CD4-positive, alpha-beta T cell treated with Interleukin-17A for 4 hours (primary cell): Measurements from ENCODE around the gene NFAM1.

Source experiments
- DNase-seq: peaks from one replicate; pipeline ENCODE4 v3.0.0-alpha.2; 2020; ENCODE audit warnings: mixed read lengths

Gene NFAM1, protein sequence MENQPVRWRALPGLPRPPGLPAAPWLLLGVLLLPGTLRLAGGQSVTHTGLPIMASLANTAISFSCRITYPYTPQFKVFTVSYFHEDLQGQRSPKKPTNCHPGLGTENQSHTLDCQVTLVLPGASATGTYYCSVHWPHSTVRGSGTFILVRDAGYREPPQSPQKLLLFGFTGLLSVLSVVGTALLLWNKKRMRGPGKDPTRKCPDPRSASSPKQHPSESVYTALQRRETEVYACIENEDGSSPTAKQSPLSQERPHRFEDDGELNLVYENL

DNA sequence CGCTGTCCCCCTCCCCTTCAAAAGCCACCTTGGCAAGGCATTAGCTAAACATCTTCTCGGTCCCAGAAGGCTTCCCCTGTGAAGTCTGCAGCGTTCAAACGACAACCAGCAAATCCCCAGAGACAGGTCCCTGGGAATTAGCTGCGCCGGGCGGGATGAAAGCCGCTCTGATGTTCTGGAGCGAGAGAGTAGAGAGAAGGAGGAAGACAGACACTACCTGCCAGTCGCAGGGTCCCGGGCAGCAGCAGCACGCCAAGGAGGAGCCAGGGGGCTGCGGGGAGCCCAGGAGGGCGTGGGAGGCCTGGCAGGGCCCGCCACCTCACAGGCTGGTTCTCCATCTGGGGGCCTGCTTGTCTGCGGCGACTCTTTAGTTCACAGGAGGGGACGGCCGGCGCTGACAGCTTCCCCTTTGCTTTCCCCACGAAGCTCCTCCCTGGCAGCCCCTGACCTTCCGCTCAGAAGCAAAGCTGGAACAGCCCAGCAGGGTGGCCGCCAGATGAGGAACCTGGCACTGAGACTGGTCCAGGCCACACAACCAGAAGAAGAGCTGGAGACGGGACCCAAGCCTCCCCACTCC lies at the start of gene NFAM1:
TSS of gene NFAM1 (minus strand) at position 384 of the 577 bp plus-strand sequence. CDS start at position 338, 46 bp downstream.
- DNase-seq = no peak

DNA sequence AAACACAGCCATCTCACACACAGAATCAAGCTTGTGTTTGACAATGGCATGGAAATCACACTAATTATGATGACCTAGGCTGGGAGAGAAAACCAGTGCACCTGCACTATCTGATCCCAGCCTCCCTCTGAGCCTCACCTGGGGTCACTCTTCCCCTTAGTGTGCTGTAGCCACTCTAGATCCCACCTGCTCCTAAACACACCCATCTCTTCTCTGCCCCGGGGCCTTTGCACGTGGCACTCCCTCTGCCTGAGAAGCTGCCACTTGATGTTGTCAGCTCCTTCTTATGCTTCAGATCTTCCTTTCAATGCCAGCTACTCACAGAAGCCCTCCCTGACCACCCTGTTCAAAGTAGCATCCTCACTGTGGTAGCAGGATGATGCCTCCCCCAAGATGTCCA lies 42.9 kb upstream of the NFAM1 start:
- no peak for DNase-seq

DNA sequence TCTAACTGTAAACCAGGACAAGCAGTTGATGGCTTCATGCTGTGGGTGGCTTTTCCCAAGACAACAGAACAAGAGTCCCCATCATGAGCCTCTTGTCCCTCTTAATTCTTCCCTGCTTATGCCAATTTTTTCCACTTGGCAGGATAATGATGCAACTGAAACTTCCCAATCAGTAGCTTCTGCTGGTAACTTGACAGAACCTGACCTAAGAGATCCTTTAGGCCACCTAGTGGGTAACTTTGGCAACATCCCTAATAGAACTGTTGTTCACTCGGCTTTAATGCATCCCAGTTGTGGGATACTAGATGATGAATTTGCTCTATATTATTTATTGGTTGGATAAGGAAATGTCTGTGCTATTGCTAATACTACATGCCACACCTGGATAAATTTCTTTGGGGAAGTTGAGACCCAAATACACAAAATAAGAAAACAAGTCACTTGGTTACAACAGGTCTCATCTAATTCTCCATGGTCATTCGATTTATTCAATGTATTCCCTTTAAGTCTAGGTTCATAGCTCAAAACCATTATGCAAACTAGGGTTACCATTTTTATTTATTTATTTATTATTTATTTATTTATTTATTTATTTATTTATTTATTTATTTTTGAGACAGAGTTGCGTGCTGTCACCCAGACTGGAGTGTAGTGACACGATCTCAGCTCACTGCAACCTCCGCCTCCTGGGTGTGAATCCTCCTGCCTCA lies 41.4 kb upstream of the NFAM1 start:
- peak; percentile 22 for DNase-seq

DNA sequence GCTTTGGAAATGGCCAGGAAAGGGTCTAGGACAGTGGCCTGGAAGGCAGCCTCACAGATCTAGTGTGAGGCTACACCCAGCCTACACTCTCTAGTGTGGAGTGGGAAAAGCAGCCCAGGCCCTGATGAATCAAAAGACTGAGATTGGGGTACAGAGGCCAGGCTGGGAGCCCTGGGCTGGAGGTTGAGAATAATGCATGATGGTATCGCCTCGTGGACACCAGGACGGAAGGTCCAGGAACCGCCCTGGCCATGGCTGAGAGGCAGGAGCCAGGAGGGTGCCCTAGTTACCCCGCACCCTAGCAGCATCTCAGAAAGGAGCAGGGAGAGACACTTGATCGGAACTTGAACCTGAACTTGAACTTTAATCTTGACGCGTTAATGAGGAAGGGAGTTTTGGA lies 40.5 kb upstream of the NFAM1 start:
- no peak for DNase-seq

DNA sequence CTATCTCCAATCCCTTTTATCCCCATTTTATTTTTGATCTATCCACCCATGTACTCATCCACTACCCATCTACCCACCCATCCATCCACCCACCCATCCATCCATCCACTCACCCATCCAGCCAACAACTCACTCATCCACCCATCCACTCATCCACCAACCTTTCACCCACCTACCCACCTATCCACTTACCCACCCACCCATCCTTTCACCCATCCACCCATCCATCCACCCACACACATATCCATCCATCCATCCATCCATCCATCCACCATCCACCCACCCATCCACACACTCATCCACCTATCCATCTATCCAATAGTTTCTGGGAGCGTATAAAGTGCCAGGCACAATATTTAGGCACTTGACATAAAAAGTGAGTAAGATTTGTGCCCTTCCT lies 39.2 kb upstream of the NFAM1 start:
- DNase-seq = no peak

DNA sequence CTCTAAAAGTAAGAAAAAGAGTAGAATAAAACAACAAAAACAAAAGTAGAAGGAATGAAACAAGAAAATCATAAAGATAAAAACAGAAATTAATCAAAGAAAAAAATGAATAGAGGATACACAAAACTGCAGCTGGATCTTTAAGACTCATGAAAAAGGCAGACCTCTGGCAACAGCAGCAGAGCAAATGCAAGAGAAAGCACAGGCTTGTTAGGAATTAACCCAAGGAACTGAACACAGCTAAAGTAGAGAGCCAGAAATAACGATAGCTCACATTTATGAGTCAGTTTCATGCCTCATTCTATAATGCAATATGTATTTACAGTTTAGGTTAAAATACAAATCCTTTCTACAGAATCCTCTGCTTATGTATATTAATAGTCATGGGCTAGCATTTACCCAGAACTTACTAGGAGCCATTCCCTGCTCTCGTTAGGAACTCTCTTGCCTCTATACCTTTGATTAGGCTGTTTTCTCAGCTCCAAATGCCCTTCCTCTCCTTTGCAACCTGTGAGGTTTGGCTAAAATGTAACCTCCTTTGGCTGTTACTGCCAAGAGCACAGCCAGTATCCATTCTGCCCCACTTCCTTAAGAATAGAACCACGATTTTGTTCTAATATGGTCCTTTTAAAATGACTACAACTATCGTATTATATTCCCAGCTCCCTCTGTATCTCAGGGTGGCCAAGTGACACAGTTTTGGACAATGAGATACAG lies 38.3 kb upstream of the NFAM1 start:
- DNase-seq = no peak

DNA sequence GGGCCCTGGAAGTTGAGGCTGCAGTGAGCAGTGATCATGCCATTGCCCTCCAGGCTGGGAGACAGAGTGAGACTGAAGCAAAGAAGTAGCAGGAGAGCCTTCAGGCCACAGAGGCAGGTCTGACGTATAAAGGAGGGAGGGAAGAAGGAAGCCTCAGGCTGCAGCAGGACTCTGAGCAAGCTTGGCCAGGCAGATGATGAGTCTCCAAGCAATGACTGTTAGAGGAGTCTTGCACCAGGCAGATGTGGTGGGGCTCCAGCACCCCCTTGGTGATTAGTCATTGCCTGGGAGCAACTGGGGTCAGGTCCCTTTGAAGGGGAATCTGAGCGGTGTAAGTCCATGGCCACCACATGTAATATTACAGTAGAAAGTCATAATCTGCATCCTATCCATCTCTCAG lies 36.6 kb upstream of the NFAM1 start:
- DNase-seq = no peak

DNA sequence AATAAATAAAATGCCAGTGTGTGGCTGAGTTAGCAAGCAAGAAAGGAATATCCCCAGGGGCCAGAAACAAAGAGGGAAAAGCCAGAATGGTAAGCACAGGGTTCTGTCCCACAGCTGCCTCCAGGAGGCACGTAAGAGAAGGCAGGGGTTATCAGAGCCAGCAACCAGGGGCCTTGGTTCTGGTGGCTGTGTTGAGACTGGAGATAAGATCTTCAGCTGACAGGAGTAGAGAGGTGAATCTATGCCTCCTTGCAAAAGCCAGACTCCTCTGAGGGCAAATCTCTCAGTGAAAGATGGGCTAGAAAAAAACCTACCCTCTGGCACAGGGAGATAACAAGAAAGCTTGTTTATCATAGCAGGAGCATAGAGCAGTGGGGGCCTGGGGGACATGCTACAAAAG lies 29.8 kb upstream of the NFAM1 start:
- DNase-seq = no peak

DNA sequence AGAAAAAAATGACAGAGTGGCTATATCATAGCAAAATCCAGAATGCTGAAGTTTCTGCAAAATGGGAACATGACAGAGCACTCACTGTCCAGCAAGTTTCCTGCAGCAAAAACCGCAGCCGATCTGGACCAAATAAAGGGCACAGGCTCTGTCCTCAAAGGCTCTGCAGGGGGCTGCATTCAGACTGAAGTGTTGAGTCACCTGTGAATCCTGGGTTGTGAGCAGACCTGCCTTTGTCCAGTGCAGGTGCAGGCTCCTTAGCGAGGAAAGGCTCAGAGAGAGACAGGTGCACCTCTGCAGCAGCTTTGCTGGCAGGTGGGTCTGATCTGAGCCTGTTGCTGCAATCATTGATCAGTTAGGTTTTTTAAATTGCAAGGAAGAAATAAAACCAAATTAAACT lies 29.3 kb upstream of the NFAM1 start:
- DNase-seq = no peak

DNA sequence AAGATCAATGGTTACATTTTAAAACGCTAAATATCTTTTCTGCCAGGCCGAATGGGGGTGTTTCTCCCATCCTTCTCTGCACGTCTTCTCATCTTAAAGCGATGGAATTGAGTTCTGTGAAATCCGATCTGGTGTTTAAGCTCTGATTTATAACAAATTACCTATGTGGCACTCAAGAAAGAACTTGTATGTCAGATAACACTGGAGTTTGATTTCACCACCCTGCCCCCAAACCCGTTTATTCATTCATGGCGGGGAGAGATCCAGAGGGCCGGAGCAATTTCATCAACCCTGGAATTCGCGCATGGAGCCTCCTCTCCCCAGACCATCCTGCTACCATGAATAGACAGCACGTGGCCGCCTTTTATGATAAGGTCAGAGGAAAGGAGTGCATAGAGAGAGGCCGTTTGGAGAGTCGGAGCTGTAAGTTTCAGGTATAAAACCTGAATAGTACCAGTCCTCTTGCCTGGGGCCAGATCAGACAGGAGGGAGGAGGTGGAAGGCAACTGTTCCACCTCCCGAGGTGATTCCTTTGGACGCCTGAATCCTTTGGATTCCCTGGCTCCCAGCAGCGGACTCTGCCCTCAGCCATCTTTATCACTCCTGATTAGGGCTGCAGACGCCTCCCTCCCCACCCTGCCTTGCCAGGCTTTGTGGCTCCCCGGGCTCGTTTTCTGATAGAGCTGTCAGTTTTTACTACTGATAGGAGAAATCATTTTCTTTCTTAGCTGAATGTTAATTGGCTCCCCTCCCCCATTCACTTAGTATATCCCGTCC lies 27.3 kb upstream of the NFAM1 start:
- no peak for DNase-seq

DNA sequence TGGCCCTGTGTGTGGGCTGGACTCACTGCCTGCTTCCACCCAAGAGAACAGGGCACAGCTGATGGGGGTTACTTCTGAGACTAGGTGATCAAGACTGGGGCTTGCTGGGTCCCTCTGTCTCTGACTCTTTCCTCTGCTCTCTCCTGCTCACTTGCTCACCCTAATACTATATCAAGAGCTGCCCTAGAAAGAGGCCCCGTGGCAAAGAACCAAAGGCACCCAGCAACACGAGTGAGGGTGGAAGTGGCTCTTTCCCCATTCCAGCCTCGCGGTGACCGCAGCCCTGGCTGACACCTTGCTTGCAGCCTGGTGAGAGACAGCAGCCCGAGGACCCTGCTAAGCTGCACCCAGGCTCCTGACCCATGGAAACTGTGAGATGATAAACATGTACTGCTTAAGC lies 20.7 kb upstream of the NFAM1 start:
- no peak for DNase-seq

DNA sequence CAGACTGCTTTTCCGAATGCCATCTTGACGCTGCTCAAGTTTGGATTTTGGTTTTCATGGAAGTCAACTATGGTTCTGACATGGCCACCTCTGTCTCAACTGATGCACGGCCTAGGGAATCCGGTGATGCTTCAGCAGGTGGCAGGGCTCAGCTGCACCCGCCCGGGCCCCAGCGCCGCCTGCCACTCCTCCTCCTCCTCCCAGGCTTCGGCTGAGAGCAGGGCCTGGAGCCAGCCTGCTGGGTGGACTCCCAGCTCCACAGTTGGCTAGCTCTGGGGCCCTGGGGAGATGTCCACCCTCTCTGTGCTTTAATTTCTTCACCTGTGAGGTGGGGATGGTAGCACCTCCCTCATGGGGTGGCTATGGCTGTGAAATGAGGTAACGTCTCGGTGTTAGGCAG lies 20.3 kb upstream of the NFAM1 start:
- DNase-seq = no peak

DNA sequence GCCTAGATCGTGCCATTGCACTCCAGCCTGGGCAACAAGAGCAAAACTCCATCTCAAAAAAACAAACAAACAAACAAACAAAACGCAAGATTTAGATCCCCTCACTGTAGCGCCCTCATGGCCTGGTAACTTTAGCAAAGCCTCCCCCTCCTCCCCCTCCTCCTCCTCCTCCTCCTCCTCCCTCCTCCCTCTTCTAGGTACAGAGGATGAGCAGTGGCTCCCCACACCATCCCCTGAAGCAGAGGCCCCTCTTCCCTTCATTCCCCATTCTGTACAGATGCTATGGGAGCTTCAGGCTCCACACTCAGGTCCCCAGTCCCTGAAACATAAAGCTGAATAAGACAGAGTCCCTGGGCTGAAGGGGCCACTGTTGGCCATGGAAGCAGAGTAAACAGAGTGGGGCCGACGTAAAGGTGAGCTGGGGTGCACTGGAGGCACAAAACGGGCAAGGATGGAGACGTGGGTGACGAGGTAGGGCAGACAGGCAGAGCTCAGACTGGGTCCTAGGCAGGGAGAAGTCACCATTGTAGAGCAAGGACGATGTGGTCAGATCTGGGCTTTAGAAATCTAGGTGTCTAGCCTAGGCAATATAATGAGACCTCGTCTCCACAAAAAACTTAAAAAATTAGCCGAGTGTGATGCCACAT lies 19.4 kb upstream of the NFAM1 start:
- no peak for DNase-seq

DNA sequence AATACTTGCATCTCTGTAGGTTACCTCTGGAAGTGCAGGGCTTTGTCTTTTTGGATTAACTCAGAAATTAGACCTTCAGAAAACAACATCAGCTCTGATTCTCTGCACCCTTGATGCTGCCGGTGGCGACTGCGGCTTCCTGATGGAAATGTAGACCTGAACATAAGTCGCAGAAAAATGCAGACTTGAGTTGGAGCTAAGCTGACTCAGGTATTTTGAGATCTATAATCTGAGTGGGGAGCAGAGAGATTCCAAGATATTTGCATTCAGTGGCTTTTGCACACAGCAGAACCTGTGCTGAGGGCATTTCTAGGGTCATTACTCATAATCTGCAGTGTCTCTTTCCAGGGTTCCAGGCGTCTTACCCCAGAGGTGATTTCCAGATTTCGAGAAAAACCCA lies 18.7 kb upstream of the NFAM1 start:
- no peak for DNase-seq

DNA sequence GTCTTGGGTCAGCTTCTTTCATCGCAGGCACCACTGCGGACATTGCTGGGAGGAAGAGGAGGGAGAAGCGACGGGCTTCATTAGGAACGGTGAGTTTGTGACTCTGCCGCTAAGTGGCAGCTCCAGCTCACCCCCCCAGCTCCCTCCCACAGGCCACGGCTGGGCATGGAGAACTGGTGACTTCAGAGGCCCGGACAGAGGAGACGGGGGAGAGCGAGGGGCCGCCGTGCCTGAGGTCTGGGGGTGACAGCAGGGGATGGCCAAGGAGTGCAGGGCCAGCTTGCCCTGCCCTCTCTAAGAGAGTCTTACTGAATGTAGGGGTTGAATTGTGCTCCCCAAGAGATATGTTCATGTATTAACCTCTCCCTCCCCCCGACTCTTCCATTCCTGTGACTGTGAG lies 13.9 kb upstream of the NFAM1 start:
- no peak for DNase-seq

DNA sequence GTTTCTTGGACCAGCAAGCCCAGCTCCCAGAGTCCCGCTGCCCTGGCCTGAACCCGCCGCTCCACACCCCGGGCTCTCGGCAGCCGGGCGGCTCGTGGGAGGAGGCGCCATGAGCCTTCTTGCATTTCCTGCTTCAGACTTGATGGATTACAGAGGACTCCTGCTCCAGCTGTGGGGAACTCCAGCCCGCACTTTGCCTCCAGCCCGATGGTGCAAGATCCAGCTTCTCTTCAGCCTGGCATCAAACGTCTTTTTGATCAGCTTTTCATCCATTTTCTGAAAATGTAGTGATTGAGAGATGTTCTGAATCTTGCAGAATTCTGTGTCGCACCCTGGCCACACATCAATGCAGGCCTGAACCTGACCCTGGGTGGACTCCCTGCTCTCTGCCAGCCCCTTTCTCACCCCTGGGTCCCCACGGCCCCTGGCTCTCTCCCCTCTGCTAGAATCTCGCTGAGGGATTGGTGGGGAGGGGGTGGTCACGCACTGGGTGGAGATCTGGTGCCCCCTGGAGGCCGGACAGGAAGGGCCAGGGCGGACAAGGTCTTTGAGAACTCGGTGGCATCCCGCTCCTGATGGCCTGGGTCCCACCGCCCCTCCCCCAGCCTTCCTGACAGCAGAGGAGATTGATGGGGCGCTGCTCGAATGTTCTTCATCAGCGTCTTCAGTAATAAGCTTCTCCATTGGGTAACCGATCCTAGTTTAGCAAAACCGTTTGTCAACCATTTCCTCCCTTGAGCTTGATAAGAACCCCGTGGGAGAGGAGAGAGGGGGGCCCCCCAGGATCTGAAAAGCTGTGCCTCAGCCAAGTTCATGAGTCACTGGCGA lies 12.1 kb upstream of the NFAM1 start:
- DNase-seq = peak; percentile 82

DNA sequence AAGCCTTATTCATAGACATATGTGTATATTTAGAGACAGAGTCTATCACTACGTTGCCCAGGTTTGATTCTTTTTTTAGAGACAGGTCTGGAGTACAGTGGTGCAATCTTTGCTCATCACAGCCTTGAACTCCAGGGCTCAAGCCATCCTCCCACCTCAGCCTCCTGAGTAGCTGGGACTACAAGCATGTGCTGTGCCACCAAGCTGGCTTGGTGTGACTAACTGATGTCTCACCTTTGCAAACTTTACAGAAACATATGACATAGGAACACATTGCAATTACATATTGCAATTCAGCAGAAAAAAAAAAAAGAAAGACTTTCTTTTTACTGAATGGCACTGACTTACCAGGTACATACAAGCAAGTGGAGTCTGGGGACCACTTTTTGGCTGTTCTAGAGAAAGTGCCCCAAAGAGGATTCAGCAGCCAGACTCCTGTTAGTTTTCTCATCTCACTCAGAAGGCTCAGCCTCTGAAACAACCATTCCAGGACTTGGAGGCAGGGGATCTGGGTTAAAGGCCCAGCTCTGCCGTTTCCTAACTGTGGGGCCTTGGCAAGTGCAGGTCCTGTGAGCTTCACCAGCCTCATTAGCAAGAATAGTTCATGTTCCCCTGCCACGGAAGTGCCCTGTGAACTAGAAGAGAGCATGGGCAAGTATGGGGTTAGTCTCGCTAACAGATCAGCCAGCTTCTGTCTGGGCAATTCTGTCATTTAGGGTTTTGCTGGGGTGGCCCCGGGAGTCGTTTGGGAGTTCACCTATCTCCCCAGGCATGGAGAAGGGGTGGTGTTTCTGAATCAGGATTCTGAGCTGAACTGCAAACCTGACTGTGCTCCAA lies 11.3 kb upstream of the NFAM1 start:
- DNase-seq = peak; percentile 18

DNA sequence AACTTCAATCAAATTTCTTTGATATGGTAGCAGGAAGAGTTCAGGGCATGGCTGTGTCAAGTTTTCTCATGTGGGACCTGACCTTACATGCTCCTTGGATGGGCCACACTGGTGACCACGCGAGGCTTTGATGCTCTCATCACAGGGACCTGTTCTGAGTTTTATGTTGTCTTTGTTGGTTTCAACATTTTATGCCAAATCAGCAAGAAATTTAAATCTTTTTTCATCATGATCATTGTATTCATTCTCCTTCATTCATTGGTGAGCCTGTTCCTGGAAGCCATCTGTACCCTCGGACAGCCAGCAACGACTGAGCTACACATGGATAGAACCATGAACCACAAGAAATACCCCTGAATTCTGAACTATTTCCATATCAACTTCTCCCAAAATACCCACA lies 10.5 kb upstream of the NFAM1 start:
- DNase-seq = no peak

DNA sequence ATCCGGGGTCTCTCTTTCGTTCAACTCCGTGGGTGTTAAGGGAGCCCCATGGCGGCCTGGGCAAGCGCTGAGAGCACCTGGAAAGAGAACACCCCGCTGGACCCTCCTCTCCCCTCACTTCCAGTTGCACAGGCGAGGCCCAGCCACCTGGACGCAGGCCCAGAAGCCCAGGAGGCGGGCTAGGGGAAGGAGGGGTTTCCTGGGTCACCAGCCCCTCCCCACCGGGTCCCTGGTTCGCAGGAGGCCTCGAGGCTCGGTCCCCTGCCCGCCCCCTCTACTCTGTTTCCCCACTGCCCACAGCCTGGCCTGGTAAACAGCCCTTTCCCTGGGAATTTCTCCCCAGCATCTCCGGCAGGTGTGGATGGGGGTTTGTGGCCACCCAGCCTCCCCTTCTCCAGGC lies 8.5 kb upstream of the NFAM1 start:
- no peak for DNase-seq
